Measurements from ENCODE around the gene SLC66A2.

- TF ChIP-seq TEAD4 (IDR thresholded peaks at IDR 0.05), result no peak
- TF ChIP-seq REST (IDR thresholded peaks at IDR 0.05; ENCODE audit: low read depth), result no peak
- TF ChIP-seq TAF1 (IDR thresholded peaks at IDR 0.05; ENCODE audit: low read depth), result no peak
- TF ChIP-seq CEBPB (IDR thresholded peaks at IDR 0.05), result no peak
- no peak for TF ChIP-seq RAD21 (IDR thresholded peaks at IDR 0.05; ENCODE audit: low read depth)
These were observed 49.4 kb upstream of the SLC66A2 start for GRCh38 chr18:80000877-80001276.
